Activated naive CD4-positive, alpha-beta T cell (primary cell): Measurements from ENCODE around the gene RNASE11.
"Not testable (repeated sequence)": the region's sequence is repeated elsewhere in the genome, so short reads cannot be mapped to it uniquely, and the experiment has no call there.

Experiments
- DNase-seq, 4 experiments: peaks; one replicate each; lab custom pipeline; 2025; lab: John Stamatoyannopoulos, UW

The RNASE11 gene

DNA sequence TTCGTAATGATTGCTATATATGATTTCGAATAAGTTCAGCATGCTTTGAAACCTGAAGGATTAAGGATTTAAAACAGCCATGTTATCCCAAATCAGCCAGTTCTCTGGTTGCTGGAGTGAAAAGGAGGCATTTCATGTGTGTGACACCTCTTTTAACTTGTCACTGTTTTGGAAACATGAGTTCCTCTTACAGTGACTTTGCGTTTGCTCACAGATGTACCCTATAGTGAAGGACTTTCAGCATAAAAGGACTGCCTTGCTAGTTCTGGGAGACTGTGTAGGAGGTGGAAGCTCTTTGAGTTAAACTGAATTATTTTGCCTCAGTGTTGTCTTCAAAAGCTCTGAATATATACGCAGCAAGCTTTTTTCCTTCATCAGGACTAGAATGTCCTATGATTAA lies 7.6 kb downstream of the RNASE11 start:
- DNase-seq = no peak

DNA sequence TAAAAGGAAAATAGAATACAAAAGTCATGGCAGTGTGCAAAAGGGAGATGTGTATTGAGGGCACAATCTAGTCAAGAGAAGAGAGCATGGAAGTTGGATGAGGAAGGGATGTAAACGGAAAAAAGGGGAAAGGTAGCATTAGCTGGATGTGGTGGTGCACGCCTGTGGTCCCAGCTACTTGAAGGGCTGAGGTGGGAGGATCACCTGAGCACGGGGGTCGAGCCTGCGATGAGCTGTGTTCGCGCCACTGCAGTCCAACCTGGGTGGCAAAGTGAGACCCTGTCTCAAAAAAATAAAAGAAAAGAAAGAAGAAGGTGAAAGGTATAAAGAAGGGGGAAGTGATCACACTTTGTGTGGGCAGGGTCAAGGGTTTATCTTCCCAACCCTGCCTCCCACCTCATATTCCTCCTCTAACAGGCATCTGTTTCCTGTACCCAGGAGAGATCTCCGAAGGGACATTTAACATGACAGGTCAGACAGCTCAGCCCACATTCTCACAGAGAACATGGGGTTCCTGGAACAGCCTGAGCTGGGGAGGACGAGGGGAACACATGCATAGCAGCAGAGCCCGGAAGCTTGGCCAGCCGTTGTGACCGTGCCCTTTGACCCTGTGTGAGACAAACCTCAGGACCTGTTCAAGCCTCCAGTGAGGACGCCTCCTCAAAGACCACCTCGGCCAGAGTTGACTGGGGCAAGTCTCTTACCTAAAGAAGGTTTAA lies 8.9 kb downstream of the RNASE11 start:
- no peak for DNase-seq

DNA sequence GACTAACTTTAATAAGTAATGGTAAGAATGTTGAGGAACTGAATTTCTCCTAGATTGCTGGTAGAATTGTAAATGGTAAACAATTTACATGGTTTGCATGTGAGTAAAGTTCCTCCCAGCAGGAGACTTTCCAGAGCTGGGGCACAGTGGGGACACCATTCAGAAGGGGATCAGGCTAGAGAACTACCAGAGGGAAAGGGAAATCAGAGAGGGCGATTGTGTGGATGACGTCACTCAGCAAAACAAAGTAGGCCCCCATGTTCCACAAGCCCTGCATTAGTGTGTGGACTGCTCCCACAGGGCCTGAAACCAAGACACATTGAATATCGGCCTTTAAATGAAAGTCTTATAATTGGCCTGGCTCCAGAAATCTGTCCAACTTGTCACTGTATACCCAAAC lies 9.5 kb downstream of the RNASE11 start:
- no peak for DNase-seq

DNA sequence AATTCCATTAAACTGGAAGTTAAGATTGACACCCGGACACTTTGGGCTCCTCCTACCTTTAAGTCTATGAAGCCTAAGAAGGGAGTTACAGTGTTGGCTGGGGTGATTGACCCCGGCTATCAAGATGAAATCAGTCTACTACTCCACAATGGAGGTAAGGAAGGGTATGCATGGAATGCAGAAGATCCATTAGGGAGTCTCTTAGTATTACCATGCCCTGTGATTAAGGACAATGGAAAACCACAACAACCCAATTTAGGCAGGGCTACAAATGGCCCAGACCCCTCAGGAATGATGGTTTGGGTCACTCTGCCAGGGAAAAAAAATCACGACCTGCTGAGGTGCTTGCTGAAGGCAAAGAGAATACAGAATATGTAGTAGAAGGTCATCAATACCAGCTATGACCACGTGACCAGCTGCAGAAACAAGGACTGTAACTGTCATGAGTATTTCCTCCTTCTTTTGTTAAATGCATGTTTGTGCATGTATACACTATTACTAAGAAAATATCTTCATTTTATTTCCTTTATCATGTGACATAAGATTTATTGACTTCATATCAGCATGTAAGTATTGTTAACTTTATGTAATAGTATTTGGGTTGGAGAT lies 15.3 kb downstream of the RNASE11 start:
- DNase-seq = not testable (repeated sequence)

DNA sequence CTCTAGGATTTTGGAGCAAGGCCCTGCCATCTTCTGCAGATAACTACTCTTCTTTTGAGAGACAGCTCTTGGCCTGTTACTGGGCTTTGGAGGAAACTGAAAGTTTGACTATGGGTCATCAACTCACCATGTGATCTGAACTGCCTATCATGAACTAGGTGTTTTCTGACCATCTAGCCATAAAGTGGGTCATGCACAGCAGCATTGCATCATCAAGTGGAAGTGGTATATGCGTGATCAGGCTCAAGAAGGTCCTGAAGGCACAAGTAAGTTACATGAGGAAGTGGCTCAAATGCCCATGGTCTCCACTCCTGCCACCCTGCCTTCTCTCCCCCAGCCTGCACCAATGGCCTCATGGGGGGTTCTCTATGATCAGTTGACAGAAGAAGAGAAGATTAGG lies 17.1 kb downstream of the RNASE11 start:
- DNase-seq = not testable (repeated sequence)

DNA sequence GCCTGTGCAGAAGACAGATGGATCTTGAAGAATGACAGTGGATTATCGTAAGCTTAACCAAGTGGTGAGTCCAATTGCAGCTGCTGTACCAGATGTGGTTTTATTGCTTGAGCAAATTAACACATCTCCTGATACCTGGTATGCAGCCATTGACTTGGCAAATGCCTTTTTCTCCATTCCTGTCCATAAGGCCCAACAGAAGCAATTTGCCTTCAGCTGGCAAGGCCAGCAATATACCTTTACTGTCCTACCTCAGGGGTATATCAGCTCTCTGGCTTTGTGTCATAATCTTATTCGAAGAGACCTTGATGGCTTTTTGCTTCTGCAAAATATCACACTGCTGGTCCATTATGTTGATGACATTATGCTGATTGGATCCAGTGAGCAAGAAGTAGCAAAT lies 17.9 kb downstream of the RNASE11 start:
- not testable (repeated sequence) for DNase-seq

DNA sequence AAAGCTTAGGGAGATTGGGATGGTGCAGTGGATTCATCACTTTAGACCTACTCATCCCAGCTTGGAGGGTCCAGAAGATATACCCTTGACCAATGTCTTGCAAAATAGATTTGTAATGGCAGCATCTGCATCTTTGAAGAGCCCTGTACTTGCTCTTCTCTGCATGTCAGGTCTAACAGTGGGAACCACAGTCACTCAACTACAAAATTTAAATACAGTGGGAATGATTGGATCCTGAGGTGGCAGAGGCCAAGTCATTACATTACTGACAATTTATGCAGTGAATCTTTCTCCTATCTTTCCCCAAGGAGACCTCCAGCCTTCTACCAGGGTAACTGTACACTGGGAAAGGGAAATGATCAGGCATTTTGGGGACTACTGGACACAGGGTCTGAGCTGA lies 18.7 kb downstream of the RNASE11 start:
- DNase-seq = no peak

DNA sequence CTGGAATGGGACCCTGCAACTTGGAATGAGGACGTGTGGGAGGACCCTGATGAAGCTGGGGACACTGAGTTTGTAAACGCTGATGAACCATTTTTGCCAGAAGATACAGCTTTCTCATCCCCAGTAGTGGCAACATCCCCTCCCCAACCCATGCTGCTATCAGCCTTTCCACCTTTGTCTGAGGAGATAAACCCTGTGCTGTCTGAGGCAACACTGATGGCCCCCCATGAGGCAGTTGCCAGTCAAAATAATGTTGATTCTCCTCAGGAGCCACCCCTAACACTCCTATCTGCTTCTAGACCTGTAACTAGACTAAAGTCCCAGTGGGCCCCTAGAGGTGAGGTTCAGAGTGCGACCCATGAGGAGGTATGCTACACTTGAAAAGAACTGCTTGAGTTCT lies 19.4 kb downstream of the RNASE11 start:
- no peak for DNase-seq

DNA sequence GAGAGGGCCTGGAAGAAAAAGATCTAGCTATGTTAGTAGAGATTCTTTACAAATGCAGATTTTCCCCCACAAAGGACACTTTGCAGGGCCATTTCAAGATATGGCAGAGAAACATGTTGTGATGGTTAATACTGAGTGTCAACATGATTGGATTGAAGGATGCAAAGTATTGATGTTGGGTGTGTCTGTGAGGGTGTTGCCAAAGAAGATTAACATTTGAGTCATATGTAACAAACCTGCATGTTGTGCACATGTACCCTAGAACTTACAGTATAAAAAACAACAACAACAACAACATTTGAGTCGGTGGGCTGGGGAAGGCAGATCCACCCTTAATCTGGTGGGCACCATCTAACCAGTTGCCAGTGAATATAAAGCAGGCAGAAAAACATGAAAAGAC lies 20.6 kb downstream of the RNASE11 start:
- not testable (repeated sequence) for DNase-seq

DNA sequence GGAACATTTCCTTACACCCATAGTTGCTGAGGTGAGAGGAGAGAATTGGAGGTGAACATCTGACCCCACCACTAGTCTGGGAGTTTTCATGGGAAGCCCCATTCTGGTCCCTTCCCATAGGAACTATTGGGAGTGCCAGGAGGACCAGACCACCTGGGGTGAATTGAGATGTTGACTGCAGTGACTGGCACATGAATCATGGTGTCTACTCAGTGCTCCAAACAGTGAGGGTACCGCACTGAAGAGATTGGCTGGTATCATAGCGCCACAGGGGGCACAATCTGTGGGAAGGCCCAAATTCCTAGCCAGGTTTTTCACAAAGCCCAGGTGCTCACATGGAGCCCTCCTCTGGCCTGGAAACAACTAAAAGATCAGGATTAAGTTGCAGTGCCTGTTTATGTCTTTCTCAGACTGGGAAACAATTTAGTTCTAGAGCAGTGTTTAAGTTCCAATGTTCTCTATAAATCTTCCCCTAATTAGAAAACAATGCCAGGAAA lies 23.3 kb downstream of the RNASE11 start:
- DNase-seq = no peak

DNA sequence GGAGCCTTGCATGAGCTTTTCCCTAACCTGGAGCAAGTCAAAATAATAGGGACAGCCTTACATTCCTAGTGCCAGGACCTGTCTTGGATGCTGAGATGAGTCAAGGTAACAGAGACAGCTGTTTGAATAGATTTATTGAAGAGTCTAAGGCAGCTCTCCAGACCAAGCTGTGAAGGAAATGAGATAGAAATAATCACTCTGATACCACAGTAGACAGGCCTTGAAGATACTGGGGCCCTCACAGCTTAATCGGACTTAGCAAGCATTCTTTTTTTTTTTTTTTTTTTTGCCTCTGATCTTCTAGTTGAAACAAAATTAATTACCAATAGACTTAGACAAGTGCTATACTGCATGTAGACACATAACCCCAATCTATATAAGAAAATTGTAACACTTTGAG lies 23.8 kb downstream of the RNASE11 start:
- no peak for DNase-seq

DNA sequence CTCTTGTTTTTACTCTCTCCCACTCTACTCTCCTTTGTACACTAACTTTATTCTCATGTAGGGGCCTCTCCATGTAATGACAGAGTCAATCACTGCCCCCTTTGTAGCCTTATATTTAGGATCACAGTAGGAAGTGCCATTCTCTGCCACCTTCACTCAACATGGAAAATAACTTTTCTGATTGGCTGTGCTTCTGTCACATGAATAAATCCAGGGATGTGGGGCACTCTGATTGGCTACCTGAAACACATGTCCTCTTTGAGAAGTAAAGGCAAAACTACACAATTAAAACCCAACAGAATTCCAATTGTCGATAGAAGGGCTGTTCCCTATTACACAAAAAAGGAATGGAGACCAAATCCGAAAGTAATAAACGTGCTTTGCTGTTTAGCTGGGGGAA lies 26.8 kb downstream of the RNASE11 start, which contains the start of gene RNASE9:
Gene RNASE9 (minus strand): TSS at position 87 of the 400 bp plus-strand sequence.
- DNase-seq = no peak

DNA sequence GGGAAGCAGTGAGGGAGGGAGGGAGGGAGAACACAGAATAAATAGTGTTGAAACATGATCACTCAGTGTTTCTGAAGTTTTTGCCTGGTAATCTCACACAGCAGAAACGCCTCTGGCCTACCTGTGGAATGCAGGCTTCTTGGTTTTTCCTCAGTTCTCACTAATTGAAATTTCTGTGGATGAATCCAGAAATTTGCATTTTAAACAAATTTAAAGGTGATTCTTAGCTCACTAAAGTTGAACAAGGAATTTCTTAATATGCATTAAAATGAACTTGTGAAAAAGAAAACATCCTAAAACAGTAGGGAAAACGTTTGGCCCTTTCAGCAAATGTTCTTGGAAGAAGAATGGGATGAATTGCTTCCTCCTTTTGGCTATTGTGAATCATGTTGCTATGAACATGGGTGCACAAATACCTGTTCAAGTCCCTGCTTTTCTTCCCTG lies 28.3 kb downstream of the RNASE11 start:
- no peak for DNase-seq

DNA sequence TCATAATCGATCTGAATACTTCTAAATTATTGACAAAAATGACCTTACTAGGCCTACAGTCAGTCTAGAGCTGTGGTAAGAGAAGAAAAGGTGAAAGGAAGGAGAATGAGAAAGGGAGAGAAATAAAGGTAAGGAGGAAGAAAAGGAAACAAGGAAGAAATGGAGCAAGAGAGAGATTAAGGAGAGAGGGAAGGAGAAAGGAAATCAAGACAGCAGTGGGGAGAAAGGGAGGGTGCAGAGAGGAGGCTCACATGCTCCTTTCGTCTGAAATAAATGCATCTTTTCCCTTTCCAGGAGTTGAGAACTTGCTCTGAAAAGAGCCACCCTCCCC lies 30.6 kb downstream of the RNASE11 start:
- no peak for DNase-seq

DNA sequence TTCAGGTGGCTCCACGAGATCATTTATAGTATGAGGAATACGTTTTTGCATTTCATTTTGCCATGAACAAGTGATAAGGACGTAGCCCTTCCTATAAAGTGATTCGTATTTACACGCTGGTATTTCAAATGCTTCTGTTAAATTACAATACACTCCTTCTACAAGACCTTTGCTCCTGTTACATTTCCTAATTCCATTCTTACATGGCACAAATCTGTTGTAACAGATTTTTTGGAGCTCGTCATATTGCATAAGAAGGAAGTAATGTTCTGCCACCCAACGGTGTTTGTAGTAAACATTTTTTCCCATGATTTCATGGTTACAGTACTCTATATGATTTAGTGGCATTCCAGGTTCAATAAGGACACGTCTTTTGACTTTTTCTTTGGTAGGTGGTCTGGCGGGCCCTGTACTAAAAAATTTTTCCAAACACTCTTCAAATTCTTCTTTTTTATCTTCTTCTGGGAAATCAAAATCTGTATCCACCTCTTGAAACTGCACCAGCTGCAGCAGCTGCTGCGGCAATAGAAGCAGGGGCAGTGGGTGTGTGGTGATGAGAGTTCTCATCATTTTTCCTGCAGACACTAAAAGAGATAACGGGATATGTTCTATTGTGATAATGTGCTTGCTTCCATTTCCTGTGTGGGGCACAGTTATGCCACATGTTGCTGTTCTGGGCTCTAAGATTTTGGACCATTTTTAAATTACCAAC lies 31.1 kb downstream of the RNASE11 start:
- DNase-seq = no peak

DNA sequence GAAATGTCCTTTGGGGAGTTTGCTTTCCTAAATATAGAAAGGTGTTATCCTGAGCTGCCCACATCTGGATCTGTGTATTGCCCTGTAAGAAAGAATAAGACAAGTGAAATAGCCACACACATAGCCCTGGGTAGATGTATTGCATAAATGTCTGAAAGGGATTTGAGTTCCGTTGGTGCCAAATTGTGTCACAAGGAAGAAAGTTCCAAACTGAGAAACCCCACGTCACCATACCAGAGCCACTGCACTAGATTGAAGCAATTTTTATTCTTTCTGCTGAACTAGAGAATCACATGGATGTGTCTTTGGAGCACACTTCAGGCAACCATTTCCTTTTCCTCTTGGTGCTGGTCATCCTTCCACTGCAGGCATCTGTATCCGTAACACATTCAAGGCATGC lies 32.0 kb downstream of the RNASE11 start:
- DNase-seq = no peak

DNA sequence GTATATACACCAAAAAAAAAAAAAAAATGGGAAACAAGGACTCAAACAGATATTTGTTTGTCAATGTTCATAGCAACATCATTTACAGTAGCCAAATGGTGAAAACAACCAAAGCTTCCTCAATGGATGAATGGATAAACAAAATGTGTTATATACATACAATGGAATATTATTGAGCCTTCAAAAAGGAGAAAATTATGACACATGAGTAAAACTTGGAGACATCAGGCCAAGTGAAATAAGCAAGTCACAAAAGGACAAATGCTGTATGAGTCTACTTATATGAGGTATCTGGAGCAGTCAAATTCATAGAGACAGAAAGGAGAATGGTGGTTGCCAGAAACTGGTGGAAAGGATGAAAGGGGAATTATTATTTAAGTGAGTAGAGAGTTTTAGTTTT lies 34.8 kb downstream of the RNASE11 start:
- DNase-seq = no peak

DNA sequence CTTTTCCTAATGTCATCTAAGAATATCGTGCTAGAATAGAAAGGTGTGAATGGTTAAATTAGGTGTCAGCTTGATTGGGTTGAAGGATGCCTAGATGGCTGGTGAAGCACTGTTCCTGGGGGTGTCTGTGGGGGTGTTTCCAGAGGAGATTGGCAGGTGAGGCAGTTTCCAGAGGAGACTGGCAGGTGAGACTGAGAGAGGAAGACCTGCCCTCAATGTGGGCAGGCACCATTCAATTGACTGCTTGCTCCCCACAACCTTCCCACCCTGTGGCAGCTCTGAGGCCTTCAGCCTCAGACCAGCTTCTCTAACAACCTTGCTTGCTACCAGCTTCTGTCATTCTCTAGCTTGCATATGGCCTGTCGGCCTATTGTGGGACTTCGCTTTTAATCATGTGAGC lies 36.2 kb downstream of the RNASE11 start:
- no peak for DNase-seq

DNA sequence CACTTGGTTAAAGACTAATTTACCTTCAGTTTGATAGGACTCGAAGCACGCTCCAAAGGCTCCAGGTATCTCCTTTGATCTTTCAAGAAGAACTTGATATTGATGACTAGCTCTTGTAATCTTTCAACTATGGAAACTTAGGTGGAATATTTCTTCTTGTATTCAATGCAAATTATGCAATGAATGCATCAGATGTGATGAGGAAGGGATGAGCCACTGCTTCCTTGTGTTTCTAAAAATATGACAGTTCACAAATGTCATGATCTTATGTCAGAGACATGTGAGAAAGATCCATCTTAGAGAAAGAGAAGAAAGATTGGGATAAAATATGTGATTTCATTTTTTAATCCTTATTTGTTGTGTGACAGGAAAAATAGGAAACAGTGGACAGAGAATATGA lies 36.9 kb downstream of the RNASE11 start:
- no peak for DNase-seq

DNA sequence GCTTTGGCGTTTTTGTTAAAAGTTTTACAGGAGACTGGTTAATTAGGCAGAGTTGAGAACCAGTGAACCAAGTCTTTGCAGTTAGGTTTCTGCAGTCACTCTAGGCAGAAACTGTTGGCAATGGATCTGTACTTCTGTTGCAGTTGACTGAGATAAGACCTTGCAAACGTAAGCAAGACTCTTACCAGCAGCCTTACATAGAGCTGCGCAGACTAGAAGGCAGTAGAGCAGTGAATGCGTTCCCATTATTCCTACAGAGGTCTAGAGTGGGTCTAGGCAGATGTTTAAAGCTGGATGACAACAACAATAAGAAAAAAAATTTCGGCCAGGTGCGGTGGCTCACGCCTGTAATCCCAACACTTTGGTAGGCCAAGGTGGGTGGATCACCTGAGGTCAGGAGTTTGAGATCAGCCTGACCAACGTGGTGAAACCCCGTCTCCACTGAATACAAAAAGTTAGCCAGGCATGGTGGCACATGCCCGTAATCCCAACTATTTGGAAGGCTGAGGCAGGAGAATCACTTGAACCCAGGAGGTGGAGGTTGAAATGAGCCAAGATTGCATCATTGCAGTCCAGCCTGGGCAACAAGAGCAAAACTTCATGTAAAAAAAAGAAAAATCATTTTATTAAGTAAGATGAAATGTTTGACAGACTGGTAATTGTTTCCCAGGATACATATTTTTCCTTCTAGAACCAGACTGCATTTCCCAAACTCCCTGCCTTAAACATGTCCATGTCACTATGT lies 39.2 kb downstream of the RNASE11 start:
- DNase-seq = no peak

DNA sequence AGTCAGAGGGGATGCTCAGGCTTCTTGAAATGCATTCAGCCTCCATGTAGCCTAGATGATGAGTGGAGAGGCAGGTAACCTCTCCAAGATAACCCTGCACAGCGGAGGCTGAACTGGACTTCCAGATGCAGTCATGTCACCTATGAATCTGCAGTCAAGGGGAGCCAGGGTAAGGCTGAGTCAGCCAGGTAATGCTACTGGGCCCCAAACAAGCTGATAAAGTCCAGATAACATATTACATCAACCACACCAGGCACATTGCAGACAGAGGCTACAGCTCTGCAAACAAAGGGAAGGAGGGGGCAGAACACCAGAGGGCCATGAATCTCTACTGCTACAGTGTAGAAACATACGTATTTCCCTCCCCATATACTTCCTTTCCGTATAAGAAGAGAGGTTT lies 40.9 kb downstream of the RNASE11 start:
- DNase-seq = no peak

DNA sequence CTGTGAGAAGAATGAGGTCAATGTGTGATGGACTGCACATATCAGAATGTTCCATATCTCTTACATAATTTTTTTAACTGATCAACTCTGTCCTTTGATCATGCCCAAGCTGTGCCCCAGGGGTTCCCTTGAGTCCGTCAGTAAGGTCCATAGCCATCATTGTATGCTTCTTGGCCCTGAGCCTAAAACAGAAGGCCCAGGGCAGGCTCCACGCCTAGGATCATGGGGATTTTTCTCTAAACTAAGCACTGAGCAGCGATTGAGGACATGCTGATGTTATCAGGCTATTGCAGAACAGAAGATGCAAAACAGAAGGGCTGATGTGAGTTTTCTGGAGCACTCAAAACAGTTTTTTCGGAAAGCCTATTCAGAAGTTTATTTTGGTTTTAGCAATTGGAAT lies 47.9 kb downstream of the RNASE11 start:
- DNase-seq = no peak
